Measurements from ENCODE around the gene AKAP13. TPM values are rescaled to one million over a fixed set of nuclear protein-coding genes. Genes with fewer than 3 reads are reported as not detected.

AKAP13 gene
- polyA plus RNA-seq, 1 of the 3 experiments (the other 2 are of a cell fraction) = 8.4 TPM

DNA sequence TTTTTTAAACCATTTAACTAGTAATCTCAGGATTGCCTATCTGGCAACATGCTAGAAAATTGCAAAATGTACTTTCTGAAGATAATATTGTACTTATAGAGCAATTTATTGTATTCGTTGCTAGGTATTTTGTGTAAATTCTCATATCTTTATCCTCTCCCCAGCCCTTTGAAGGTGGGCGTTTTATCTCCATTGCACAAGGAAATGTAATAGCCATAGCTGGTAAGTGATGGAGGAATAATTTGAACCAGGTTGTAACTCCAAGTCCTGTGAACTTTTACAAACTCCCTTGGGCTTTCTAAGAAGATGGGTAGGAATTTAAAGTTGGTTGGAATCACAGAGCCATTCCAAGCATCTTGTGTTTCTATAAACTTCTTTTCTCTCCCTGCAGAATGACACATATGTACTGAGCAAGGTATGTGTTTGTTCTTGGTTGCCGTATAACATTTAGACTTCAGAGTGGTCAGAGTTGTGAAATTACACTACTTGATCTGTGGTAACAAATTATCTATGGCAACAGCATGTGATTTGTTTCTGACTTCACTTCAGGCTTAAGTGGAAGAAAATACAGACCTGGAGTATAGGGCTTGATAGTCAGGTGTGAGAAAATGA lies 170.9 kb downstream of the AKAP13 start (continued):
- TF ChIP-seq, protein P1, sequence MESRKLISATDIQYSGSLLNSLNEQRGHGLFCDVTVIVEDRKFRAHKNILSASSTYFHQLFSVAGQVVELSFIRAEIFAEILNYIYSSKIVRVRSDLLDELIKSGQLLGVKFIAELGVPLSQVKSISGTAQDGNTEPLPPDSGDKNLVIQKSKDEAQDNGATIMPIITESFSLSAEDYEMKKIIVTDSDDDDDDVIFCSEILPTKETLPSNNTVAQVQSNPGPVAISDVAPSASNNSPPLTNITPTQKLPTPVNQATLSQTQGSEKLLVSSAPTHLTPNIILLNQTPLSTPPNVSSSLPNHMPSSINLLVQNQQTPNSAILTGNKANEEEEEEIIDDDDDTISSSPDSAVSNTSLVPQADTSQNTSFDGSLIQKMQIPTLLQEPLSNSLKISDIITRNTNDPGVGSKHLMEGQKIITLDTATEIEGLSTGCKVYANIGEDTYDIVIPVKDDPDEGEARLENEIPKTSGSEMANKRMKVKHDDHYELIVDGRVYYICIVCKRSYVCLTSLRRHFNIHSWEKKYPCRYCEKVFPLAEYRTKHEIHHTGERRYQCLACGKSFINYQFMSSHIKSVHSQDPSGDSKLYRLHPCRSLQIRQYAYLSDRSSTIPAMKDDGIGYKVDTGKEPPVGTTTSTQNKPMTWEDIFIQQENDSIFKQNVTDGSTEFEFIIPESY (IDR thresholded peaks at IDR 0.05; ENCODE audit: borderline replicate concordance, low read depth) = no peak
- no peak for TF ChIP-seq REST (IDR thresholded peaks at IDR 0.05; ENCODE audit: low read depth, low read length)

DNA sequence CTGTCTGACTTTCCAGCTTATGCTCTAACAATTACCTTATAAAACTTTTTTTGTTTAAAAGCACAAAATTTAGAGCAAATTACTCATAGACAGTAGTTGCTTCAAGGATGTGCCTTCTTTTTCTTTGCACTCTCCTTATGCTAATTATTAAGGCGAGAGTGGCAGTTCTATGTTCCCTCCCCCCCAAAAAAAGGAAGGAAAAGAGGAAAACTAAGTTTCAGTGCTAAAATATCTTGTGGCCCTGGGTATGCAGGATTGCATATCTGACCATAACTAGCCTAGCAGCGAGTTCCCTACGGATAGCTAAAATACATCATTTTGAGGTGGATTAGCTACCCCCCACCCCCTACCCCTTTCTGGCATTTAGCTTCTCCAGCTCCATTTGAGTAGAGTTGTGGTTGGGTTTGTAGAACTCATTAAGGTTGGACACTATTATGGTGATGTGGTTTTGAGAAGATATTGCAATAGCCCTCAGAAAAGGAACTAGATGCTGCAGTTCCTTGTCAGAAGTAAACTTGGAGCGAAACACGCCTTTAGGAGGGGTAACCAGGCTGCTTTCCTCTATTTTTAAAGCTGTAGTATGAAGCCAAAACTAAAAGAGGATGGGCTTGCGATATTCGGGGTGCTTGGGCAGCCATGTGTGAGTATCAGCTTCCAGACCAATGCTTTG lies 174.6 kb downstream of the AKAP13 start:
- ChIA-PET CTCF (interaction anchor here (1.3 kb wide), 1 partner anchor 49 kb away, joined by 4 read pairs; no protein-coding TSS in a partner anchor), POLR2A (no interaction called here)
- Histone ChIP-seq H3K4me1 (ENCODE audit: control insufficient read depth in 1 of 2, insufficient read depth in 2 of 2, low read depth in 1 of 2, low read length in 1 of 2) (no peaks in the 10 kb centered on the region; a peak in 1 of 4 replicates), H3K36me3 (replicated peaks in 1 of 2; ENCODE audit: control insufficient read depth in 1 of 2, insufficient read depth in 2 of 2, low read length in 1 of 2) (peaks cover 0 to 10% of the 10 kb centered on the region in 2 experiments), H3K4me2 (no peak overlapping the region), H3K79me2 (ENCODE audit: insufficient read depth) (no peaks in the 10 kb centered on the region; the same call in none of the 2 replicates), H3K9me2 (no peaks in the 10 kb centered on the region), H3K27me3 (ENCODE audit: insufficient read depth) (no peaks in the 10 kb centered on the region), H3K27ac (ENCODE audit: low read depth in 2 of 2, low read length in 1 of 2) (no peak overlapping the region), H3K9ac (no peak overlapping the region), H2AFZ (ENCODE audit: low read depth) (no peak overlapping the region), H3K4me3 (ENCODE audit: low read depth in 2 of 2, low read length in 1 of 2) (no peak overlapping the region), H3F3A (replicated peaks; ENCODE audit: insufficient read depth) (no peaks in the 10 kb centered on the region), H3K9me3 (no peaks in the 10 kb centered on the region), H4K20me1 (ENCODE audit: insufficient read depth) (no peaks in the 10 kb centered on the region)
- TF ChIP-seq TCF12 (IDR thresholded peaks at IDR 0.05) = no peak
- TF ChIP-seq GATA2 (CRISPR knock-in tag; IDR thresholded peaks at IDR 0.05) = no peak
- TF ChIP-seq IRF3 (IDR thresholded peaks at IDR 0.05; ENCODE audit: low read depth, low read length) = no peak
- TF ChIP-seq RFX5 (IDR thresholded peaks at IDR 0.05; ENCODE audit: low read length) = no peak
- no peak for TF ChIP-seq TEAD4 (IDR thresholded peaks at IDR 0.05; ENCODE audit: borderline replicate concordance, insufficient read depth)
- no peak for TF ChIP-seq SIN3A (IDR thresholded peaks at IDR 0.05; ENCODE audit: borderline replicate concordance, low read depth, low read length)
- TF ChIP-seq EZH2phosphoT487 (IDR thresholded peaks at IDR 0.05; ENCODE audit: borderline replicate concordance, low read depth) = no peak
- no peak for TF ChIP-seq FOXM1 (IDR thresholded peaks at IDR 0.05; ENCODE audit: low read depth)
- no peak for TF ChIP-seq SMC3 (IDR thresholded peaks at IDR 0.05; ENCODE audit: low read depth, low read length)
- no peak for TF ChIP-seq REST (IDR thresholded peaks at IDR 0.05; ENCODE audit: low read depth, low read length)
- DNase-seq = no peak
- WGBS (ENCODE audit: low lambda C conversion rate) = 97% methylated on average over 7 of the region's 7 CpGs

All from SK-N-SH (cell line).